ENCODE measurements around the gene GMDS. TPM values are rescaled to one million over a fixed set of nuclear protein-coding genes. Genes with fewer than 3 reads are reported as not detected.

GMDS gene
- total RNA-seq, 5 donors from 2014 or later (not counting 1 experiment from before 2014, with no cell fraction given) = 12.9 to 21.5 (median 14.6) TPM

GRCh38 chr6:2020909-2021308 is 224.5 kb downstream of the GMDS start:
- H3K9me3 Mint-ChIP-seq = peaks cover 0 to 2% (median 0%) of the 10 kb centered on the region in 3 donors
- Histone ChIP-seq H3K4me3 (ENCODE audit: control insufficient read depth in 1 of 2, extremely low read depth in 1 of 2, low read length in 1 of 2) (no peak overlapping the region), H3K36me3 (ENCODE audit: control insufficient read depth in 2 of 2, extremely low read depth in 1 of 2, insufficient read depth in 1 of 2, low read length in 1 of 2) (no peaks in the 10 kb centered on the region), H3K27ac (ENCODE audit: low read length) (no peak overlapping the region), H3K4me1 (ENCODE audit: control insufficient read depth in 1 of 2, extremely low read depth in 1 of 2, insufficient read depth in 2 of 2, low read length in 2 of 2) (peaks cover 2 to 14% of the 10 kb centered on the region in 2 experiments), H3K27me3 (replicated peaks in 1 of 2; ENCODE audit: control insufficient read depth in 2 of 2, extremely low read depth in 1 of 2, insufficient read depth in 2 of 2, low read length in 1 of 2) (no peaks in the 10 kb centered on the region), H3K9me3 (no peaks in the 10 kb centered on the region)
- ChIA-PET POLR2A (no interaction called here), CTCF (no interaction called here)
- H3K36me3 Mint-ChIP-seq = peaks cover 8% of the 10 kb centered on the region
- ATAC-seq (replicated peaks in 1 of 4) (no peak), DNase-seq (no peak)
- H3K27me3 Mint-ChIP-seq = no peaks in the 10 kb centered on the region
- peaks cover 21 to 24% (median 21%) of the 10 kb centered on the region in 3 donors for H3K4me1 Mint-ChIP-seq
- no peak overlapping the region for H3K4me3 Mint-ChIP-seq
- H3K27ac Mint-ChIP-seq = no peak overlapping the region

DNA sequence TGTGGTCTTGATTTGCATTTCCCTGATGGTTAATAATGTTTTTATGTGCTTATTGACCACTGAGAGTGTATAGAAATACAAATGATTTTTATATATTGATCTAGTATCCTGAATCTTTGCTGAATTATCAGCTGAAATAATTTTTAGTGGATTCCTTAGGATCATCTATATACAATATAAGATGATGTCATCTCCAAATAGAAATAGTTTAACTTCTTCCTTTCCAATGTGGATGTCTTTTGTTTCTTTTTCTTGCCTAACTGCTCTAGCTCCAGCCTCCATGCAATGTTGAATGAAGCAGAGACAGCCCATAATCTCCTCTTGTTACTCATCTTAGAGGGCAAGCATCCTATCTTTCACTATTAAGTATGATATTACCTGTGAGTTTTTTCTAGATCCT is 226.4 kb downstream of the GMDS start:
- DNase-seq (no peak), ATAC-seq (replicated peaks in 1 of 4) (no peak)
- H3K27me3 ChIP-seq (replicated peaks in 1 of 2; ENCODE audit: control insufficient read depth in 2 of 2, extremely low read depth in 1 of 2, insufficient read depth in 2 of 2, low read length in 1 of 2) = no peaks in the 10 kb centered on the region
- Mint-ChIP-seq H3K4me1 (peaks cover 15 to 16% (median 16%) of the 10 kb centered on the region in 3 donors), H3K4me3 (no peak overlapping the region), H3K27ac (no peak overlapping the region), H3K27me3 (no peaks in the 10 kb centered on the region), H3K36me3 (peaks cover 17% of the 10 kb centered on the region), H3K9me3 (peaks cover 9 to 17% (median 15%) of the 10 kb centered on the region in 3 donors)
- ChIA-PET CTCF (no interaction called here), POLR2A (no interaction called here)
- no peak overlapping the region for H3K27ac ChIP-seq (ENCODE audit: low read length)
- peaks cover 2 to 11% of the 10 kb centered on the region in 2 experiments for H3K4me1 ChIP-seq (ENCODE audit: control insufficient read depth in 1 of 2, extremely low read depth in 1 of 2, insufficient read depth in 2 of 2, low read length in 2 of 2)
- H3K9me3 ChIP-seq = no peaks in the 10 kb centered on the region
- no peak overlapping the region for H3K4me3 ChIP-seq (ENCODE audit: control insufficient read depth in 1 of 2, extremely low read depth in 1 of 2, low read length in 1 of 2)
- H3K36me3 ChIP-seq (ENCODE audit: control insufficient read depth in 2 of 2, extremely low read depth in 1 of 2, insufficient read depth in 1 of 2, low read length in 1 of 2) = no peaks in the 10 kb centered on the region

DNA sequence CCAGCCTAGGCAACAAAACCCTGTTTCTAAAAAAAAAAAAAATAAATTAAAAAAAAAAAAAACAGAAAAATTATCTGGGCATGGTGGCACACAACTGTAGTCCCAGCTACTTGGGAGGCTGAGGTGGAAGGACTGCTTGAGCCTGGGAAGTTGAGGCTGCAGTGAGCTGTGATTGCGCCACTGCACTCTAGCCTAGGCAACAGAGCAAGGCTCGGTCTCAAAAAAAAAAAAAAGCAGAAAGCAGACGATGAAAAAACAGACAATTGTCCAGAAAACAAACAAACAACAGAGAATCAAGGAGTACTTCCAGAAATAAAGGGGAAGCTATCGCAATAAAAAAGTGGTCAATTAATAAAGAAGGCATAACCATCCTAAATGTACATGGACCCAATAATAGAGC is 229.4 kb downstream of the GMDS start:
- no peaks in the 10 kb centered on the region for H3K27me3 Mint-ChIP-seq
- ChIA-PET POLR2A (interaction anchor here in 1 of 2 donors (0.6 kb wide), 1 partner anchor 409 kb away, joined by 4 read pairs; no protein-coding TSS in a partner anchor), CTCF (interaction anchor here in 1 of 2 donors (0.7 kb wide), 1 partner anchor 1562 kb away, joined by 5 read pairs; no protein-coding TSS in a partner anchor)
- peaks cover 9 to 18% (median 18%) of the 10 kb centered on the region in 3 donors for H3K9me3 Mint-ChIP-seq
- peaks cover 25% of the 10 kb centered on the region for H3K36me3 Mint-ChIP-seq
- Histone ChIP-seq H3K4me3 (ENCODE audit: control insufficient read depth in 1 of 2, extremely low read depth in 1 of 2, low read length in 1 of 2) (no peak overlapping the region), H3K27ac (ENCODE audit: low read length) (no peak overlapping the region), H3K4me1 (ENCODE audit: control insufficient read depth in 1 of 2, extremely low read depth in 1 of 2, insufficient read depth in 2 of 2, low read length in 2 of 2) (no peaks in the 10 kb centered on the region), H3K27me3 (replicated peaks in 1 of 2; ENCODE audit: control insufficient read depth in 2 of 2, extremely low read depth in 1 of 2, insufficient read depth in 2 of 2, low read length in 1 of 2) (no peaks in the 10 kb centered on the region), H3K36me3 (ENCODE audit: control insufficient read depth in 2 of 2, extremely low read depth in 1 of 2, insufficient read depth in 1 of 2, low read length in 1 of 2) (no peaks in the 10 kb centered on the region), H3K9me3 (no peaks in the 10 kb centered on the region)
- H3K4me1 Mint-ChIP-seq = peaks cover 3 to 4% (median 4%) of the 10 kb centered on the region in 3 donors
- no peak overlapping the region for H3K27ac Mint-ChIP-seq
- H3K4me3 Mint-ChIP-seq = no peak overlapping the region
- WGBS (ENCODE audit: insufficient coverage) = no CpG with 5 or more reads among the region's 4 CpGs
- no peak for ATAC-seq (replicated peaks in 1 of 4)
- DNase-seq = no peak

DNA sequence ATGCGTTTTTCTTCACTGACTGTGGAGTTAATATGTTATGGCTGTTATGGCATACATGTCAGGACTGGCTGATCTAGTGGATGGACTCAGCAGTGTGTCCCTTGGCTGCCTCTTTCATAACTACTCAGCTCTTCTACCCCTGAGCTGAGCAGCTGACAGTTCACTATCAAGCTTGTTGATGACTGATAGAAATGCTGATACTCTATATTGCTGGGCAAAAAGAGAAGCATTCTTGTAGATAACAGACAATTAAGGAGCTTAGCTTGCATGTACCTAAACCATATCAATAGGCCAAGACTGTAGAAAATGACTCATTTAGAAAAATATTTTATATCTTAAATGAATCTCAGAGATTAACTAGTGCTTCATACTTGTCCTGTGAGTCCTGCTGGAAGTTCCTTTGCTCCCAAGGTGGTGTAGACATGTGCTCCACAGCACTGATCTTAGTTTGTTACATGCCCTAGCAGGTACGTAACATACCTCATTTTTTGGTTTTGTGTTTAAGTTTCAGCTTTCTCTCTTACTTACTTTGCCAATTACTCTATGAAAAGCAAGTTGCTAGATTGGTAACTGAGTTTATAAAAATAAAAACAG is 236.9 kb downstream of the GMDS start:
- Mint-ChIP-seq H3K4me3 (no peak overlapping the region), H3K27ac (no peak overlapping the region), H3K27me3 (no peaks in the 10 kb centered on the region), H3K9me3 (peaks cover 2 to 6% (median 5%) of the 10 kb centered on the region in 3 donors), H3K4me1 (no peaks in the 10 kb centered on the region), H3K36me3 (peaks cover 22% of the 10 kb centered on the region)
- no peaks in the 10 kb centered on the region for H3K9me3 ChIP-seq
- ATAC-seq (replicated peaks in 1 of 4) (no peak), DNase-seq (no peak)
- CTCF ChIA-PET = no interaction called here
- WGBS (ENCODE audit: insufficient coverage) = no CpG with 5 or more reads among the region's 2 CpGs
- no peaks in the 10 kb centered on the region for H3K27me3 ChIP-seq (replicated peaks in 1 of 2; ENCODE audit: control insufficient read depth in 2 of 2, extremely low read depth in 1 of 2, insufficient read depth in 2 of 2, low read length in 1 of 2)
- no peaks in the 10 kb centered on the region for H3K4me1 ChIP-seq (ENCODE audit: control insufficient read depth in 1 of 2, extremely low read depth in 1 of 2, insufficient read depth in 2 of 2, low read length in 2 of 2)
- POLR2A ChIA-PET = interaction anchor here in 1 of 2 donors (0.7 kb wide), 1 partner anchor 9 kb away, joined by 4 read pairs; no protein-coding TSS in a partner anchor
- H3K27ac ChIP-seq (ENCODE audit: low read length) = no peak overlapping the region
- H3K4me3 ChIP-seq (ENCODE audit: control insufficient read depth in 1 of 2, extremely low read depth in 1 of 2, low read length in 1 of 2) = no peak overlapping the region
- H3K36me3 ChIP-seq (ENCODE audit: control insufficient read depth in 2 of 2, extremely low read depth in 1 of 2, insufficient read depth in 1 of 2, low read length in 1 of 2) = no peaks in the 10 kb centered on the region

GRCh38 chr6:2007165-2007564 is 238.2 kb downstream of the GMDS start:
- H3K36me3 ChIP-seq (ENCODE audit: control insufficient read depth in 2 of 2, extremely low read depth in 1 of 2, insufficient read depth in 1 of 2, low read length in 1 of 2) = no peaks in the 10 kb centered on the region
- no peak overlapping the region for H3K27ac ChIP-seq (ENCODE audit: low read length)
- peaks cover 18% of the 10 kb centered on the region for H3K36me3 Mint-ChIP-seq
- 83% methylated on average over 3 of the region's 4 CpGs for WGBS (ENCODE audit: insufficient coverage)
- ATAC-seq (replicated peaks in 1 of 4) (no peak), DNase-seq (no peak)
- H3K4me1 Mint-ChIP-seq = no peaks in the 10 kb centered on the region
- no peaks in the 10 kb centered on the region for H3K27me3 ChIP-seq (replicated peaks in 1 of 2; ENCODE audit: control insufficient read depth in 2 of 2, extremely low read depth in 1 of 2, insufficient read depth in 2 of 2, low read length in 1 of 2)
- H3K4me1 ChIP-seq (ENCODE audit: control insufficient read depth in 1 of 2, extremely low read depth in 1 of 2, insufficient read depth in 2 of 2, low read length in 2 of 2) = no peaks in the 10 kb centered on the region
- H3K9me3 ChIP-seq = no peaks in the 10 kb centered on the region
- H3K27me3 Mint-ChIP-seq = no peaks in the 10 kb centered on the region
- H3K4me3 ChIP-seq (ENCODE audit: control insufficient read depth in 1 of 2, extremely low read depth in 1 of 2, low read length in 1 of 2) = no peak overlapping the region
- H3K4me3 Mint-ChIP-seq = no peak overlapping the region
- CTCF ChIA-PET = interaction anchor here in 1 of 2 donors (0.7 kb wide), 1 partner anchor 108 kb away, joined by 3 read pairs; no protein-coding TSS in a partner anchor
- peaks cover 5% of the 10 kb centered on the region in 3 donors for H3K9me3 Mint-ChIP-seq
- POLR2A ChIA-PET = no interaction called here
- H3K27ac Mint-ChIP-seq = no peak overlapping the region

DNA sequence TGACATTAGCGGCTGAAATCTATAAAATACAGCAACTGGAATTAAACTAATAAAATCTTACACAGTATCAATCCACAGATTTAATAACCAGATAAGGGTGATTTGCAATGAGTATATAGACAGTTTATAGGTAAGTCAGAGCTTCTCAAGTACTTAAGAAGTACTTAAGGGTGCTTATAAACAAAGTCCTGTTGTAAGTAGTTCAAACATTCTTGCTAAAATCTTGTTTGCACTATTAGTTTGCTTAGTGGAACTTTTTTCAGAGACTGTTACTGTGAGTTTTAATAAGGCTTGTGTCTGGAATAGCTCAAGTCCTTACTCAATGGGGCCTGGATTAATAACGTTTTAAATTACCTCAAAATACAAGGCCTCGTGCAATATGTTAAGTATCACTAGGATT is 240.5 kb downstream of the GMDS start:
- no peak for ATAC-seq (replicated peaks in 1 of 4)
- POLR2A ChIA-PET = no interaction called here
- no peak overlapping the region for H3K4me3 Mint-ChIP-seq
- no peaks in the 10 kb centered on the region for H3K4me1 ChIP-seq (ENCODE audit: control insufficient read depth in 1 of 2, extremely low read depth in 1 of 2, insufficient read depth in 2 of 2, low read length in 2 of 2)
- H3K36me3 ChIP-seq (ENCODE audit: control insufficient read depth in 2 of 2, extremely low read depth in 1 of 2, insufficient read depth in 1 of 2, low read length in 1 of 2) = no peaks in the 10 kb centered on the region
- peaks cover 5% of the 10 kb centered on the region in 3 donors for H3K9me3 Mint-ChIP-seq
- no peak overlapping the region for H3K27ac ChIP-seq (ENCODE audit: low read length)
- no peak overlapping the region for H3K4me3 ChIP-seq (ENCODE audit: control insufficient read depth in 1 of 2, extremely low read depth in 1 of 2, low read length in 1 of 2)
- H3K36me3 Mint-ChIP-seq = peaks cover 9% of the 10 kb centered on the region
- H3K27ac Mint-ChIP-seq = no peak overlapping the region
- H3K27me3 ChIP-seq (replicated peaks in 1 of 2; ENCODE audit: control insufficient read depth in 2 of 2, extremely low read depth in 1 of 2, insufficient read depth in 2 of 2, low read length in 1 of 2) = no peaks in the 10 kb centered on the region
- H3K9me3 ChIP-seq = no peaks in the 10 kb centered on the region
- CTCF ChIA-PET = no interaction called here
- no peaks in the 10 kb centered on the region for H3K4me1 Mint-ChIP-seq
- H3K27me3 Mint-ChIP-seq = no peaks in the 10 kb centered on the region
- DNase-seq = no peak
- WGBS (ENCODE audit: insufficient coverage) = no CpG with 5 or more reads among the region's 3 CpGs

All from T-cell (primary cell).